ENCODE measurements around the gene UBE3A. TPM values are rescaled to one million over a fixed set of nuclear protein-coding genes. Genes with fewer than 3 reads are reported as not detected.
"Not testable (repeated sequence)": the region's sequence is repeated elsewhere in the genome, so short reads cannot be mapped to it uniquely, and the experiment has no call there.

UBE3A gene
- total RNA-seq, 1 donor: 91.2 TPM

GRCh38 chr15:25464383-25464782 lies 25.6 kb upstream of the UBE3A start:
- Histone ChIP-seq H3K9me3 (ENCODE audit: low read depth, low read length) (no peaks in the 10 kb centered on the region), H3K27me3 (ENCODE audit: insufficient read depth, low read length) (no peaks in the 10 kb centered on the region), H3K4me3 (ENCODE audit: insufficient read depth, low read length) (no peak overlapping the region), H3K79me2 (ENCODE audit: insufficient read depth, low read length) (no peaks in the 10 kb centered on the region), H3K27ac (ENCODE audit: low read depth, low read length) (no peak overlapping the region), H4K20me1 (ENCODE audit: insufficient read depth, low read length) (no peaks in the 10 kb centered on the region), H2AFZ (ENCODE audit: low read length) (no peak overlapping the region), H3K36me3 (ENCODE audit: insufficient read depth, low read length) (no peaks in the 10 kb centered on the region), H3K4me2 (ENCODE audit: insufficient read depth, low read length) (no peak overlapping the region), H3K4me1 (ENCODE audit: insufficient read depth, low read length) (no peaks in the 10 kb centered on the region)
- TF ChIP-seq CTCF (IDR thresholded peaks at IDR 0.05; ENCODE audit: extremely low read depth, low read depth, low read length): no peak
- DNase-seq (ENCODE audit: insufficient read length, low spot score, missing footprints): no peak

- H3K4me1 ChIP-seq (ENCODE audit: insufficient read depth, low read length): no peaks in the 10 kb centered on the region
- peak overlapping the region; percentile 28 for H3K4me3 ChIP-seq (ENCODE audit: insufficient read depth, low read length)
- H3K9me3 ChIP-seq (ENCODE audit: low read depth, low read length): peaks cover 3% of the 10 kb centered on the region
- no peaks in the 10 kb centered on the region for H3K27me3 ChIP-seq (ENCODE audit: insufficient read depth, low read length)
- H3K79me2 ChIP-seq (ENCODE audit: insufficient read depth, low read length): no peaks in the 10 kb centered on the region
- H4K20me1 ChIP-seq (ENCODE audit: insufficient read depth, low read length): no peaks in the 10 kb centered on the region
- no peaks in the 10 kb centered on the region for H3K36me3 ChIP-seq (ENCODE audit: insufficient read depth, low read length)
- no peak overlapping the region for H3K4me2 ChIP-seq (ENCODE audit: insufficient read depth, low read length)
- no peak overlapping the region for H3K27ac ChIP-seq (ENCODE audit: low read depth, low read length)
- no peak for DNase-seq (ENCODE audit: insufficient read length, low spot score, missing footprints)
- H2AFZ ChIP-seq (ENCODE audit: low read length): no peak overlapping the region
- TF ChIP-seq CTCF (IDR thresholded peaks at IDR 0.05; ENCODE audit: extremely low read depth, low read depth, low read length): no peak
Measured at GRCh38 chr15:25456196-25456595, 17.4 kb upstream of the UBE3A start.

GRCh38 chr15:25455226-25455625 lies 16.4 kb upstream of the UBE3A start:
- Histone ChIP-seq H2AFZ (ENCODE audit: low read length) (no peak overlapping the region), H3K9me3 (ENCODE audit: low read depth, low read length) (peaks cover 8% of the 10 kb centered on the region), H3K79me2 (ENCODE audit: insufficient read depth, low read length) (no peaks in the 10 kb centered on the region), H4K20me1 (ENCODE audit: insufficient read depth, low read length) (no peaks in the 10 kb centered on the region), H3K27me3 (ENCODE audit: insufficient read depth, low read length) (no peaks in the 10 kb centered on the region), H3K4me2 (ENCODE audit: insufficient read depth, low read length) (no peak overlapping the region), H3K4me1 (ENCODE audit: insufficient read depth, low read length) (no peaks in the 10 kb centered on the region), H3K36me3 (ENCODE audit: insufficient read depth, low read length) (no peaks in the 10 kb centered on the region), H3K27ac (ENCODE audit: low read depth, low read length) (no peak overlapping the region), H3K4me3 (ENCODE audit: insufficient read depth, low read length) (no peak overlapping the region)
- no peak for TF ChIP-seq CTCF (IDR thresholded peaks at IDR 0.05; ENCODE audit: extremely low read depth, low read depth, low read length)
- DNase-seq (ENCODE audit: insufficient read length, low spot score, missing footprints): no peak

- H3K36me3 ChIP-seq (ENCODE audit: insufficient read depth, low read length): no peaks in the 10 kb centered on the region
- H2AFZ ChIP-seq (ENCODE audit: low read length): no peak overlapping the region
- no peaks in the 10 kb centered on the region for H4K20me1 ChIP-seq (ENCODE audit: insufficient read depth, low read length)
- no peaks in the 10 kb centered on the region for H3K27me3 ChIP-seq (ENCODE audit: insufficient read depth, low read length)
- no peak overlapping the region for H3K4me2 ChIP-seq (ENCODE audit: insufficient read depth, low read length)
- no peaks in the 10 kb centered on the region for H3K4me1 ChIP-seq (ENCODE audit: insufficient read depth, low read length)
- H3K79me2 ChIP-seq (ENCODE audit: insufficient read depth, low read length): no peaks in the 10 kb centered on the region
- no peak for TF ChIP-seq CTCF (IDR thresholded peaks at IDR 0.05; ENCODE audit: extremely low read depth, low read depth, low read length)
- H3K4me3 ChIP-seq (ENCODE audit: insufficient read depth, low read length): no peak overlapping the region
- no peak overlapping the region for H3K27ac ChIP-seq (ENCODE audit: low read depth, low read length)
- H3K9me3 ChIP-seq (ENCODE audit: low read depth, low read length): peaks cover 8% of the 10 kb centered on the region
- DNase-seq (ENCODE audit: insufficient read length, low spot score, missing footprints): no peak
Measured at GRCh38 chr15:25454771-25455170, 15.9 kb upstream of the UBE3A start.

GRCh38 chr15:25453246-25453645 lies 14.4 kb upstream of the UBE3A start:
- H3K4me2 ChIP-seq (ENCODE audit: insufficient read depth, low read length); H3K79me2 ChIP-seq (ENCODE audit: insufficient read depth, low read length); H3K4me1 ChIP-seq (ENCODE audit: insufficient read depth, low read length); H3K4me3 ChIP-seq (ENCODE audit: insufficient read depth, low read length); DNase-seq (ENCODE audit: insufficient read length, low spot score, missing footprints); H2AFZ ChIP-seq (ENCODE audit: low read length); H3K9me3 ChIP-seq (ENCODE audit: low read depth, low read length); H3K27ac ChIP-seq (ENCODE audit: low read depth, low read length); H3K36me3 ChIP-seq (ENCODE audit: insufficient read depth, low read length); H3K27me3 ChIP-seq (ENCODE audit: insufficient read depth, low read length); H4K20me1 ChIP-seq (ENCODE audit: insufficient read depth, low read length): not testable (repeated sequence)

Data from osteoblast (primary cell).